IPS DF 4.7 (cell line): ENCODE results near the gene TRIM32.
"Not testable (repeated sequence)": the region's sequence is repeated elsewhere in the genome, so short reads cannot be mapped to it uniquely, and the experiment has no call there.

Experiments
- DNase-seq: peaks from one replicate; pipeline ENCODE4 v3.0.0-alpha.2; 2013; ENCODE audit warnings: low spot score; ENCODE audit errors: extremely low read depth

Gene TRIM32

GRCh38 chr9:116674210-116674980, 12.7 kb upstream of the TRIM32 start:
- no peak for DNase-seq

- DNase-seq = no peak
These were observed 3.6 kb upstream of the TRIM32 start for GRCh38 chr9:116683535-116683934.

GRCh38 chr9:116685166-116685565, 1.9 kb upstream of the TRIM32 start:
- no peak for DNase-seq

- no peak for DNase-seq
These were observed 970 bp upstream of the TRIM32 start for GRCh38 chr9:116686135-116686534.

GRCh38 chr9:116686693-116687073, 422 bp upstream of the TRIM32 start:
- no peak for DNase-seq

- DNase-seq = no peak
These were observed 640 bp downstream of the TRIM32 start for GRCh38 chr9:116687754-116688135.

GRCh38 chr9:116688806-116689485, 1.8 kb downstream of the TRIM32 start:
- DNase-seq = no peak

GRCh38 chr9:116689486-116690032, 2.5 kb downstream of the TRIM32 start:
- no peak for DNase-seq

GRCh38 chr9:116690805-116691204, 3.7 kb downstream of the TRIM32 start:
- DNase-seq = not testable (repeated sequence)

- DNase-seq = no peak
These were observed 4.5 kb downstream of the TRIM32 start for GRCh38 chr9:116691607-116692006.

- DNase-seq = no peak
These were observed 5.5 kb downstream of the TRIM32 start for GRCh38 chr9:116692616-116693015.

- DNase-seq = no peak
These were observed 6.2 kb downstream of the TRIM32 start for GRCh38 chr9:116693233-116693731.

GRCh38 chr9:116694785-116695291, 7.7 kb downstream of the TRIM32 start:
- DNase-seq = no peak

GRCh38 chr9:116695438-116695837, 8.3 kb downstream of the TRIM32 start:
- DNase-seq = no peak

GRCh38 chr9:116697362-116697761, 10.3 kb downstream of the TRIM32 start:
- DNase-seq = no peak

- DNase-seq = no peak
These were observed 10.8 kb downstream of the TRIM32 start for GRCh38 chr9:116697887-116698286.

GRCh38 chr9:116700279-116700678, 13.2 kb downstream of the TRIM32 start:
- no peak for DNase-seq

- DNase-seq = no peak
These were observed 14.1 kb downstream of the TRIM32 start for GRCh38 chr9:116700882-116701865.

- no peak for DNase-seq
These were observed 15.0 kb downstream of the TRIM32 start for GRCh38 chr9:116701940-116702642.

GRCh38 chr9:116703634-116704033, 16.5 kb downstream of the TRIM32 start:
- DNase-seq = no peak
